ENCODE data around the gene PTPRT.

DNA sequence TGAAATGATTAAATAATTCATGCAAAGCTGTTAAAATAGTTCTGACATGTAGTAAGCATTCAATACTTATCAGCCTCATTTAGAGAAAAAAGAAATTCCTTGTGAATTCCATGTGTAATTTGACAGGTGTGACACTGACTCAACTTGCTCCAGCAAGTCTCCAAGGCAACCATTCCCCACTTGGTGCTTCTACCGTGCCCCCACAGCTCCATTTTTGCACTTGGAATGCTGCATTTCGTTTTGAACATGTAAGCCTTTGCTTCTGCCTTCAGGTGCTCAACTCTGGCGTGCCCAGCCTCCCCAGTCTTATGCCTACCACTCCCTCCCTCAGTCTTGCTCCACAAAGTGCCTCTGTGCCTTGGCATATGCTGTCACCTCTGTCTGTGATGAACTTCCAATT lies 810.9 kb downstream of the PTPRT start:
- TF ChIP-seq, protein P1, sequence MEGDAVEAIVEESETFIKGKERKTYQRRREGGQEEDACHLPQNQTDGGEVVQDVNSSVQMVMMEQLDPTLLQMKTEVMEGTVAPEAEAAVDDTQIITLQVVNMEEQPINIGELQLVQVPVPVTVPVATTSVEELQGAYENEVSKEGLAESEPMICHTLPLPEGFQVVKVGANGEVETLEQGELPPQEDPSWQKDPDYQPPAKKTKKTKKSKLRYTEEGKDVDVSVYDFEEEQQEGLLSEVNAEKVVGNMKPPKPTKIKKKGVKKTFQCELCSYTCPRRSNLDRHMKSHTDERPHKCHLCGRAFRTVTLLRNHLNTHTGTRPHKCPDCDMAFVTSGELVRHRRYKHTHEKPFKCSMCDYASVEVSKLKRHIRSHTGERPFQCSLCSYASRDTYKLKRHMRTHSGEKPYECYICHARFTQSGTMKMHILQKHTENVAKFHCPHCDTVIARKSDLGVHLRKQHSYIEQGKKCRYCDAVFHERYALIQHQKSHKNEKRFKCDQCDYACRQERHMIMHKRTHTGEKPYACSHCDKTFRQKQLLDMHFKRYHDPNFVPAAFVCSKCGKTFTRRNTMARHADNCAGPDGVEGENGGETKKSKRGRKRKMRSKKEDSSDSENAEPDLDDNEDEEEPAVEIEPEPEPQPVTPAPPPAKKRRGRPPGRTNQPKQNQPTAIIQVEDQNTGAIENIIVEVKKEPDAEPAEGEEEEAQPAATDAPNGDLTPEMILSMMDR (IDR thresholded peaks at IDR 0.05): no peak
- TF ChIP-seq EP300 (IDR thresholded peaks at IDR 0.05) (no peak), POLR2A (IDR thresholded peaks at IDR 0.05) (no peak), POLR2AphosphoS5 (IDR thresholded peaks at IDR 0.05) (no peak)

Measured in suprapubic skin (tissue), 4 donors.